Liver (tissue), 9 donors: Measurements from ENCODE around the gene EPB41L4A. TPM values are rescaled to one million over a fixed set of nuclear protein-coding genes. Genes with fewer than 3 reads are reported as not detected.

Source experiments
- DNase-seq: peaks from one replicate; pipeline ENCODE4 v3.0.0-alpha.2; 2017; ENCODE audit warnings: low spot score
- H3K27ac ChIP-seq, 2 donors: one replicate each; pipeline ENCODE4 v1.7.0; 2013; ENCODE audit warnings: inconsistent platforms in 2 of 2, low read length in 2 of 2, control low read depth in 1 of 2, low read depth in 1 of 2, mild to moderate bottlenecking in 1 of 2
- H3K27me3 ChIP-seq, 4 donors: one replicate each; pipeline versions ENCODE4 v1.6.1 to v1.7.0; 2013; ENCODE audit warnings: low read length in 3 of 4, inconsistent platforms in 1 of 4, mild to moderate bottlenecking in 1 of 4, moderate library complexity in 1 of 4; ENCODE audit not compliant: control insufficient read depth in 4 of 4, insufficient read depth in 4 of 4
- H3K36me3 ChIP-seq, 4 donors: one replicate each; pipeline versions ENCODE4 v1.6.1 to v1.7.0; 2013; ENCODE audit warnings: low read length in 3 of 4, mild to moderate bottlenecking in 3 of 4, low read depth in 1 of 4, moderate library complexity in 1 of 4; ENCODE audit not compliant: control insufficient read depth in 4 of 4, insufficient read depth in 3 of 4
- H3K4me1 ChIP-seq, 4 donors: one replicate each; pipeline versions ENCODE4 v1.6.1 to v1.7.0; 2013; ENCODE audit warnings: low read length in 3 of 4, mild to moderate bottlenecking in 3 of 4, moderate library complexity in 1 of 4; ENCODE audit not compliant: control insufficient read depth in 4 of 4, insufficient read depth in 4 of 4
- H3K4me3 ChIP-seq, 3 donors: one replicate each; pipeline versions ENCODE4 v1.6.1 to v1.7.0; 2013; ENCODE audit warnings: low read length in 3 of 3, control low read depth in 1 of 3, low read depth in 1 of 3, mild to moderate bottlenecking in 1 of 3
- H3K9ac ChIP-seq, 2 donors: one replicate each; pipeline ENCODE4 v1.7.0; 2013; ENCODE audit warnings: low read length in 2 of 2, mild to moderate bottlenecking in 2 of 2, moderate library complexity in 2 of 2, control low read depth in 1 of 2, low read depth in 1 of 2
- H3K9me3 ChIP-seq, 4 donors: one replicate each; pipeline versions ENCODE4 v1.6.1 to v1.7.0; 2013; ENCODE audit warnings: low read length in 3 of 4; ENCODE audit not compliant: control insufficient read depth in 4 of 4
- EGR1 ChIP-seq, 2 donors: IDR thresholded peaks; 2 replicates each; pipeline ENCODE4 v1.6.1; 2016 to 2018; ENCODE audit warnings: antibody characterized with exemption in 2 of 2, low read depth in 2 of 2
- FOXA1 ChIP-seq: IDR thresholded peaks from 2 replicates; pipeline ENCODE4 v1.6.1; 2016; ENCODE audit warnings: antibody characterized with exemption
- FOXA2 ChIP-seq: IDR thresholded peaks from 2 replicates; pipeline ENCODE4 v1.6.1; 2016; ENCODE audit warnings: antibody characterized with exemption
- GABPA ChIP-seq, 2 donors: IDR thresholded peaks in 1 of 2; conservative IDR thresholded peaks in 1 of 2; 2 replicates each; pipeline ENCODE4 v1.6.1; 2016; ENCODE audit warnings: antibody characterized with exemption in 2 of 2, mild to moderate bottlenecking in 1 of 2, moderate library complexity in 1 of 2
- HNF4A ChIP-seq, 2 donors: conservative IDR thresholded peaks; 2 replicates each; pipeline ENCODE4 v1.6.1; 2016; ENCODE audit warnings: antibody characterized with exemption in 2 of 2, mild to moderate bottlenecking in 2 of 2
- HNF4G ChIP-seq: IDR thresholded peaks from 2 replicates; pipeline ENCODE4 v1.6.1; 2016; ENCODE audit warnings: antibody characterized with exemption
- JUND ChIP-seq, 2 donors: IDR thresholded peaks; 2 replicates each; pipeline ENCODE4 v1.6.1; 2016; ENCODE audit warnings: antibody characterized with exemption in 2 of 2
- NR2F2 ChIP-seq: IDR thresholded peaks from 2 replicates; pipeline ENCODE4 v1.6.1; 2016; ENCODE audit warnings: antibody characterized with exemption
- RAD21 ChIP-seq, 2 donors: IDR thresholded peaks; 2 replicates each; pipeline ENCODE4 v1.6.1; 2016; ENCODE audit warnings: antibody characterized with exemption in 2 of 2, mild to moderate bottlenecking in 2 of 2
- RXRA ChIP-seq, 2 donors: IDR thresholded peaks; 2 replicates each; pipeline ENCODE4 v1.6.1; 2017 to 2018; ENCODE audit warnings: antibody characterized with exemption in 2 of 2, mild to moderate bottlenecking in 1 of 2
- SP1 ChIP-seq: IDR thresholded peaks from 2 replicates; pipeline ENCODE4 v1.6.1; 2018; ENCODE audit warnings: antibody characterized with exemption, mild to moderate bottlenecking
- TAF1 ChIP-seq: conservative IDR thresholded peaks from 2 replicates; pipeline ENCODE4 v1.6.1; 2016; ENCODE audit warnings: antibody characterized with exemption, mild to moderate bottlenecking
- YY1 ChIP-seq: IDR thresholded peaks from 2 replicates; pipeline ENCODE4 v1.6.1; 2016; ENCODE audit warnings: antibody characterized with exemption, mild to moderate bottlenecking
- WGBS: extraction: QIAGEN DNeasy Blood & Tissue Kit; methylation state at CpG from one replicate; pipeline ENCODE4 v1.1.7; 2013; 5-methylcytosine and 5-hydroxymethylcytosine counted together
- polyA plus RNA-seq, 2 donors: library from polyadenylated mRNA; stranded (reverse) in 1 of 2; unstranded in 1 of 2; fragments of 200-250 nt in 1 of 2; fragments of >200 nt in 1 of 2; fragmentation: Nextera tagmentation in 1 of 2; extraction: Ambion mirVana in 1 of 2; gene quantifications; one replicate each; pipeline versions ENCODE4 v1.2.1 to v1.2.3, GENCODE V29; 2013 to 2015
- total RNA-seq, 2 donors: library from RNA; depleted of rRNA; stranded (reverse); fragments of >200 nt; gene quantifications; one replicate each; pipeline ENCODE4 v1.2.3, GENCODE V29; 2014
- TF ChIP-seq, protein P1 (sequence below): fragments of 150-350 bp; IDR thresholded peaks from 2 replicates; pipeline ENCODE4 v1.5.1; 2017; ENCODE audit warnings: improper control_type of control experiment, low read depth, low read length; ENCODE audit not compliant: missing input control
- TF ChIP-seq, protein P2 (sequence below): IDR thresholded peaks from 2 replicates; pipeline ENCODE4 v1.6.1; 2016; ENCODE audit warnings: antibody characterized with exemption
- TF ChIP-seq, protein P3 (sequence below): IDR thresholded peaks from 2 replicates; pipeline ENCODE4 v1.6.1; 2016; ENCODE audit warnings: antibody characterized with exemption
- TF ChIP-seq, protein P4 (sequence below): IDR thresholded peaks from 2 replicates; pipeline ENCODE4 v1.6.1; 2016; ENCODE audit warnings: antibody characterized with exemption
- TF ChIP-seq, protein P5 (sequence below): IDR thresholded peaks from 2 replicates; pipeline ENCODE4 v1.6.1; 2016; ENCODE audit warnings: antibody characterized with exemption, mild to moderate bottlenecking
- donor health status: healthy.
- donor health status: healthy.
- donor health status: healthy.
- donor health status: healthy.
- donor health status: healthy.

The EPB41L4A gene
- total and polyA plus RNA-seq, 4 donors: 1.1 to 8.0 (median 3.9) TPM

DNA sequence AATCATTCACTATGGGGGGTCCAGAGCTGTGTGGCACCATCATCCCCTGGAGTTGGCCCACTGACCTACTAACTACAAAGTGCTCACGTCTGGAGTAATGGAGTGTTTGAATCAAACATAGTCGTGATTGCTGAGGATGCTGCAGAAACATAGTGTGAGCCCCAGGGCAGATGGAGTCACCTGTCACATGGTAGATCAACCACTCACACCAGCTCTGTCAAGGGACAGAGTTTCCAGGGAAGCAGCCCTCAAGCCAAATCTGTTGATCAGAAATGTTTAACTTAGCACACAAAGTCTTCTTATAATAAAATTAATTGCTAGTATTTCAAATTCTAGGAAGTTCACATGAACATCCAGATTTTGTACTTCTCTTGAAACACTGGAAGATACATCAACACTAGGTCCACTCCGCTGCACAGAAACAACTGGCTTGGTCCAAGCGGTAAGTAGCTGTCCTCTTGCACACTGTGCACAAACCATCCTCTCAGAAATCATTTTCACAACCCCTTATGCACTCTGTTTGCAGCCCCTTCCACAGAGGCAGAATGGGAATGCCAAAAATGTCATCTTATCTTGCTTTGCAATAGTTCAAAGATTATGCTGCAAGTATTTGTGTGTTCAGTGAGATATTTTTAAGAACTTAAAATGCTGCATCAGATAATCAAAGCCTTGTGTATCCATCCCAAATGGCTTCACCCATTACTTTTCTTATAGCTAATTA lies 191.0 kb downstream of the EPB41L4A start:
- WGBS: 78% methylated on average over 4 of the region's 4 CpGs
- no peak for DNase-seq
- H3K9ac ChIP-seq: no peak overlapping the region
- no peak overlapping the region for H3K27ac ChIP-seq
- H3K4me3 ChIP-seq: no peak overlapping the region
- no peaks in the 10 kb centered on the region for H3K36me3 ChIP-seq
- H3K27me3 ChIP-seq: peaks cover 0 to 4% (median 0%) of the 10 kb centered on the region in 4 donors
- no peak for TF ChIP-seq JUND (IDR thresholded peaks at IDR 0.05)
- TF ChIP-seq, protein P1, sequence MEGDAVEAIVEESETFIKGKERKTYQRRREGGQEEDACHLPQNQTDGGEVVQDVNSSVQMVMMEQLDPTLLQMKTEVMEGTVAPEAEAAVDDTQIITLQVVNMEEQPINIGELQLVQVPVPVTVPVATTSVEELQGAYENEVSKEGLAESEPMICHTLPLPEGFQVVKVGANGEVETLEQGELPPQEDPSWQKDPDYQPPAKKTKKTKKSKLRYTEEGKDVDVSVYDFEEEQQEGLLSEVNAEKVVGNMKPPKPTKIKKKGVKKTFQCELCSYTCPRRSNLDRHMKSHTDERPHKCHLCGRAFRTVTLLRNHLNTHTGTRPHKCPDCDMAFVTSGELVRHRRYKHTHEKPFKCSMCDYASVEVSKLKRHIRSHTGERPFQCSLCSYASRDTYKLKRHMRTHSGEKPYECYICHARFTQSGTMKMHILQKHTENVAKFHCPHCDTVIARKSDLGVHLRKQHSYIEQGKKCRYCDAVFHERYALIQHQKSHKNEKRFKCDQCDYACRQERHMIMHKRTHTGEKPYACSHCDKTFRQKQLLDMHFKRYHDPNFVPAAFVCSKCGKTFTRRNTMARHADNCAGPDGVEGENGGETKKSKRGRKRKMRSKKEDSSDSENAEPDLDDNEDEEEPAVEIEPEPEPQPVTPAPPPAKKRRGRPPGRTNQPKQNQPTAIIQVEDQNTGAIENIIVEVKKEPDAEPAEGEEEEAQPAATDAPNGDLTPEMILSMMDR: no peak
- TF ChIP-seq YY1: no peak
- TF ChIP-seq RAD21 (IDR thresholded peaks at IDR 0.05): no peak
- no peak for TF ChIP-seq SP1
- no peak for TF ChIP-seq HNF4A (conservative IDR thresholded peaks at IDR 0.05)
- TF ChIP-seq EGR1 (IDR thresholded peaks at IDR 0.05; ENCODE audit: low read depth in 2 of 2): no peak
- no peak for TF ChIP-seq FOXA1
- TF ChIP-seq FOXA2: no peak
- no peak for TF ChIP-seq NR2F2
- TF ChIP-seq TAF1: no peak
- TF ChIP-seq, protein P2, sequence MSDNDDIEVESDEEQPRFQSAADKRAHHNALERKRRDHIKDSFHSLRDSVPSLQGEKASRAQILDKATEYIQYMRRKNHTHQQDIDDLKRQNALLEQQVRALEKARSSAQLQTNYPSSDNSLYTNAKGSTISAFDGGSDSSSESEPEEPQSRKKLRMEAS: no peak
- no peaks in the 10 kb centered on the region for H3K9me3 ChIP-seq
- H3K4me1 ChIP-seq: peaks cover 5 to 9% (median 7%) of the 10 kb centered on the region in 4 donors

DNA sequence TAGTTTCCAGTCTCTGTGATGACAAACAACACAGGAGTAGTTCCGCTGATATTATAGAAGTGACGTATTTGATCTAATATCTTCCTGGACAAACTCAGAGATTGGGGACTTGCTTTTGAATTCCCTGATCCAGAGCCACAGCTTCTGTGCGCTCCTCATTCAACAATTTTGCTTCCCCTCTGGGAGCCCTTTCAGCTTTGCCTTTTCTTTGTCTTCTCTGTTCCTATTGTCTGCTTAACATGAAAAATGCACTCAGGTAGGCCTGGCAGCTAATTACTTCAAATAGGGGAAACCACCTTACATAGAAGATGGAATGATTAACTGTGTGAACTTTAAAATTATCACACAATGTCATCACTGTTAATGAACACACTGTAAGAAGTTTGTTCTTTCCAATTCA lies 192.9 kb downstream of the EPB41L4A start:
- Histone ChIP-seq H3K36me3 (no peaks in the 10 kb centered on the region), H3K4me3 (no peak overlapping the region), H3K27me3 (no peaks in the 10 kb centered on the region), H3K4me1 (peaks cover 5 to 11% (median 8%) of the 10 kb centered on the region in 4 donors), H3K9ac (no peak overlapping the region), H3K9me3 (no peaks in the 10 kb centered on the region), H3K27ac (no peak overlapping the region)
- WGBS: 95% methylated on average over 3 of the region's 3 CpGs
- TF ChIP-seq, protein P3, sequence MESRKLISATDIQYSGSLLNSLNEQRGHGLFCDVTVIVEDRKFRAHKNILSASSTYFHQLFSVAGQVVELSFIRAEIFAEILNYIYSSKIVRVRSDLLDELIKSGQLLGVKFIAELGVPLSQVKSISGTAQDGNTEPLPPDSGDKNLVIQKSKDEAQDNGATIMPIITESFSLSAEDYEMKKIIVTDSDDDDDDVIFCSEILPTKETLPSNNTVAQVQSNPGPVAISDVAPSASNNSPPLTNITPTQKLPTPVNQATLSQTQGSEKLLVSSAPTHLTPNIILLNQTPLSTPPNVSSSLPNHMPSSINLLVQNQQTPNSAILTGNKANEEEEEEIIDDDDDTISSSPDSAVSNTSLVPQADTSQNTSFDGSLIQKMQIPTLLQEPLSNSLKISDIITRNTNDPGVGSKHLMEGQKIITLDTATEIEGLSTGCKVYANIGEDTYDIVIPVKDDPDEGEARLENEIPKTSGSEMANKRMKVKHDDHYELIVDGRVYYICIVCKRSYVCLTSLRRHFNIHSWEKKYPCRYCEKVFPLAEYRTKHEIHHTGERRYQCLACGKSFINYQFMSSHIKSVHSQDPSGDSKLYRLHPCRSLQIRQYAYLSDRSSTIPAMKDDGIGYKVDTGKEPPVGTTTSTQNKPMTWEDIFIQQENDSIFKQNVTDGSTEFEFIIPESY: no peak
- TF ChIP-seq FOXA1 (no peak), JUND (IDR thresholded peaks at IDR 0.05) (no peak), RAD21 (IDR thresholded peaks at IDR 0.05) (no peak), FOXA2 (no peak), YY1 (no peak), SP1 (no peak), HNF4G (no peak), NR2F2 (no peak), TAF1 (no peak), GABPA (IDR thresholded peaks at IDR 0.05 in 1 of 2, conservative IDR thresholded peaks at IDR 0.05 in 1 of 2) (no peak), EGR1 (IDR thresholded peaks at IDR 0.05; ENCODE audit: low read depth in 2 of 2) (no peak), RXRA (IDR thresholded peaks at IDR 0.05) (no peak), HNF4A (conservative IDR thresholded peaks at IDR 0.05) (no peak)
- TF ChIP-seq, protein P2: no peak
- TF ChIP-seq, protein P1: no peak
- TF ChIP-seq, protein P4, sequence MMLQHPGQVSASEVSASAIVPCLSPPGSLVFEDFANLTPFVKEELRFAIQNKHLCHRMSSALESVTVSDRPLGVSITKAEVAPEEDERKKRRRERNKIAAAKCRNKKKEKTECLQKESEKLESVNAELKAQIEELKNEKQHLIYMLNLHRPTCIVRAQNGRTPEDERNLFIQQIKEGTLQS: no peak
- TF ChIP-seq, protein P5, sequence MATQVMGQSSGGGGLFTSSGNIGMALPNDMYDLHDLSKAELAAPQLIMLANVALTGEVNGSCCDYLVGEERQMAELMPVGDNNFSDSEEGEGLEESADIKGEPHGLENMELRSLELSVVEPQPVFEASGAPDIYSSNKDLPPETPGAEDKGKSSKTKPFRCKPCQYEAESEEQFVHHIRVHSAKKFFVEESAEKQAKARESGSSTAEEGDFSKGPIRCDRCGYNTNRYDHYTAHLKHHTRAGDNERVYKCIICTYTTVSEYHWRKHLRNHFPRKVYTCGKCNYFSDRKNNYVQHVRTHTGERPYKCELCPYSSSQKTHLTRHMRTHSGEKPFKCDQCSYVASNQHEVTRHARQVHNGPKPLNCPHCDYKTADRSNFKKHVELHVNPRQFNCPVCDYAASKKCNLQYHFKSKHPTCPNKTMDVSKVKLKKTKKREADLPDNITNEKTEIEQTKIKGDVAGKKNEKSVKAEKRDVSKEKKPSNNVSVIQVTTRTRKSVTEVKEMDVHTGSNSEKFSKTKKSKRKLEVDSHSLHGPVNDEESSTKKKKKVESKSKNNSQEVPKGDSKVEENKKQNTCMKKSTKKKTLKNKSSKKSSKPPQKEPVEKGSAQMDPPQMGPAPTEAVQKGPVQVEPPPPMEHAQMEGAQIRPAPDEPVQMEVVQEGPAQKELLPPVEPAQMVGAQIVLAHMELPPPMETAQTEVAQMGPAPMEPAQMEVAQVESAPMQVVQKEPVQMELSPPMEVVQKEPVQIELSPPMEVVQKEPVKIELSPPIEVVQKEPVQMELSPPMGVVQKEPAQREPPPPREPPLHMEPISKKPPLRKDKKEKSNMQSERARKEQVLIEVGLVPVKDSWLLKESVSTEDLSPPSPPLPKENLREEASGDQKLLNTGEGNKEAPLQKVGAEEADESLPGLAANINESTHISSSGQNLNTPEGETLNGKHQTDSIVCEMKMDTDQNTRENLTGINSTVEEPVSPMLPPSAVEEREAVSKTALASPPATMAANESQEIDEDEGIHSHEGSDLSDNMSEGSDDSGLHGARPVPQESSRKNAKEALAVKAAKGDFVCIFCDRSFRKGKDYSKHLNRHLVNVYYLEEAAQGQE: no peak
- no peak for DNase-seq
